GM10248 (cell line): ENCODE measurements around the gene UGT1A4.

Experiments
- CTCF ChIA-PET: fragments of 300-600 bp; sonication (Branson Sonifier 250); formaldehyde crosslinking; extraction: SDS; loops from one replicate; lab custom pipeline; 2021; ENCODE audit warnings: antibody characterized with exemption; lab: Yijun Ruan, JAX
- POLR2A ChIA-PET: fragments of 350-650 bp; sonication (Branson Sonifier 250); formaldehyde crosslinking; extraction: SDS; loops from one replicate; lab custom pipeline; 2020; ENCODE audit warnings: antibody characterized with exemption; lab: Yijun Ruan, JAX
- DNase-seq: peaks from one replicate; pipeline ENCODE4 v3.0.0; 2012; ENCODE audit errors: extremely low spot score
- CTCF ChIP-seq: IDR thresholded peaks from 2 replicates; pipeline ENCODE4 v1.5.1; 2012; ENCODE audit warnings: mild to moderate bottlenecking, low read depth; ENCODE audit errors: extremely low read depth, missing control alignments, control extremely low read depth

The UGT1A4 gene

GRCh38 chr2:233706720-233707119, 11.8 kb upstream of the UGT1A4 start:
- no peak for TF ChIP-seq CTCF
- no peak for DNase-seq
- ChIA-PET CTCF (interaction anchor here (1.0 to 1.5 kb wide), 2 partner anchors 9 to 11 kb away, joined by 3 read pairs; no protein-coding TSS in a partner anchor), POLR2A (no interaction called here)

- DNase-seq: no peak
- ChIA-PET CTCF (interaction anchor here (0.8 kb wide), 1 partner anchor 11 kb away, joined by 4 read pairs; no protein-coding TSS in a partner anchor), POLR2A (no interaction called here)
- TF ChIP-seq CTCF: no peak
Observed at GRCh38 chr2:233707940-233708644, 10.4 kb upstream of the UGT1A4 start.

- no peak for TF ChIP-seq CTCF
- DNase-seq: no peak
- ChIA-PET POLR2A (no interaction called here), CTCF (interaction anchor here (0.8 kb wide), 1 partner anchor 12 kb away, joined by 4 read pairs; no protein-coding TSS in a partner anchor)
Observed at GRCh38 chr2:233708942-233709341, 9.6 kb upstream of the UGT1A4 start.

- peak; percentile 89 for TF ChIP-seq CTCF
- DNase-seq: peak; percentile 69
- CTCF ChIA-PET: interaction anchor here (0.6 to 2.5 kb wide), 14 partner anchors 9 to 307 kb away, joined by 3 to 25 read pairs (median 4); no protein-coding TSS in a partner anchor
- POLR2A ChIA-PET: no interaction called here
Observed at GRCh38 chr2:233711312-233712008, 7.1 kb upstream of the UGT1A4 start.

GRCh38 chr2:233712611-233713261, 5.8 kb upstream of the UGT1A4 start, which contains the start of gene UGT1A5:
UGT1A5 (plus strand) TSS chr2:233712907; CDS start chr2:233712992, 85 bp downstream.
- ChIA-PET CTCF (interaction anchor here (1.2 to 2.5 kb wide), 5 partner anchors 9 to 309 kb away, joined by 3 to 25 read pairs (median 6); no protein-coding TSS in a partner anchor), POLR2A (no interaction called here)
- DNase-seq: no peak
- no peak for TF ChIP-seq CTCF

GRCh38 chr2:233713262-233713615, 5.3 kb upstream of the UGT1A4 start:
- DNase-seq: no peak
- CTCF ChIA-PET: interaction anchor here (2.5 kb wide), 1 partner anchor 309 kb away, joined by 25 read pairs; no protein-coding TSS in a partner anchor
- POLR2A ChIA-PET: no interaction called here
- TF ChIP-seq CTCF: no peak
